H9 (cell line): ENCODE measurements around the gene MUC4. TPM values are rescaled to one million over a fixed set of nuclear protein-coding genes. Genes with fewer than 3 reads are reported as not detected.

Experiments used
- DNase-seq: peaks from one replicate; pipeline ENCODE4 v3.0.0-alpha.2; 2017
- H2AFZ ChIP-seq: one replicate; pipeline ENCODE4 v1.6.1; 2013; ENCODE audit warnings: mild to moderate bottlenecking, low read length, control low read depth, moderate library complexity
- H2AK5ac ChIP-seq: 2 replicates; pipeline ENCODE4 v1.6.1; 2013; ENCODE audit warnings: low read length, control low read depth, mixed read lengths; ENCODE audit not compliant: insufficient read length
- H2BK120ac ChIP-seq: one replicate; pipeline ENCODE4 v1.6.1; 2013; ENCODE audit warnings: low read depth, mild to moderate bottlenecking, low read length, control low read depth, inconsistent platforms; ENCODE audit not compliant: poor library complexity, severe bottlenecking
- H2BK12ac ChIP-seq: 2 replicates; pipeline ENCODE4 v1.6.1; 2013; ENCODE audit warnings: low read length, control low read depth, mixed read lengths, low read depth; ENCODE audit not compliant: insufficient read length
- H2BK15ac ChIP-seq: 2 replicates; pipeline ENCODE4 v1.6.1; 2013; ENCODE audit warnings: low read depth, low read length, control low read depth
- H2BK20ac ChIP-seq: one replicate; pipeline ENCODE4 v1.6.1; 2013; ENCODE audit warnings: low read depth, mild to moderate bottlenecking, low read length, control low read depth, inconsistent platforms; ENCODE audit not compliant: poor library complexity, severe bottlenecking
- H2BK5ac ChIP-seq: 2 replicates; pipeline ENCODE4 v1.6.1; 2013; ENCODE audit warnings: low read length, control low read depth, mixed read lengths; ENCODE audit not compliant: insufficient read length
- H3K14ac ChIP-seq: 2 replicates; pipeline ENCODE4 v1.6.1; 2013; ENCODE audit warnings: low read length, control low read depth; ENCODE audit not compliant: insufficient read depth
- H3K18ac ChIP-seq: 2 replicates; pipeline ENCODE4 v1.6.1; 2013; ENCODE audit warnings: low read depth, mild to moderate bottlenecking, mixed read lengths, low read length, control low read depth; ENCODE audit not compliant: insufficient read length
- H3K23ac ChIP-seq: 2 replicates; pipeline ENCODE4 v1.6.1; 2013; ENCODE audit warnings: low read length, control low read depth, mixed read lengths, low read depth; ENCODE audit not compliant: insufficient read length
- H3K23me2 ChIP-seq: 2 replicates; pipeline ENCODE4 v1.6.1; 2013; ENCODE audit warnings: low read depth, mild to moderate bottlenecking, mixed read lengths, low read length, control low read depth; ENCODE audit not compliant: insufficient read length, poor library complexity, severe bottlenecking
- H3K27ac ChIP-seq: 2 replicates; pipeline ENCODE4 v1.5.1; 2013; ENCODE audit warnings: low read length, control low read depth, mixed read lengths, low read depth; ENCODE audit not compliant: insufficient read length
- H3K27me3 ChIP-seq: 2 replicates; pipeline ENCODE4 v1.6.1; 2013; ENCODE audit warnings: low read length, control low read depth, inconsistent platforms; ENCODE audit not compliant: insufficient read depth
- H3K4ac ChIP-seq: 2 replicates; pipeline ENCODE4 v1.6.1; 2013; ENCODE audit warnings: low read depth, mild to moderate bottlenecking, control low read depth, inconsistent platforms, low read length, moderate library complexity
- H3K4me1 ChIP-seq: 2 replicates; pipeline ENCODE4 v1.6.1; 2013; ENCODE audit warnings: low read length, control low read depth, inconsistent platforms; ENCODE audit not compliant: insufficient read depth
- H3K4me2 ChIP-seq: 2 replicates; pipeline ENCODE4 v1.6.1; 2013; ENCODE audit warnings: low read length, control low read depth, mixed read lengths; ENCODE audit not compliant: insufficient read length, insufficient read depth
- H3K56ac ChIP-seq: 2 replicates; pipeline ENCODE4 v1.6.1; 2013; ENCODE audit warnings: low read depth, mild to moderate bottlenecking, mixed read lengths, low read length, control low read depth; ENCODE audit not compliant: insufficient read length
- H3K79me1 ChIP-seq: 2 replicates; pipeline ENCODE4 v1.6.1; 2013; ENCODE audit warnings: low read depth, mild to moderate bottlenecking, moderate library complexity, low read length, control low read depth, inconsistent platforms; ENCODE audit not compliant: insufficient read depth, poor library complexity, severe bottlenecking
- H3K79me2 ChIP-seq: 2 replicates; pipeline ENCODE4 v1.6.1; 2013; ENCODE audit warnings: low read length, control low read depth, inconsistent platforms; ENCODE audit not compliant: insufficient read depth
- H3K9ac ChIP-seq: 2 replicates; pipeline ENCODE4 v1.6.1; 2013; ENCODE audit warnings: low read length, control low read depth, mixed read lengths; ENCODE audit not compliant: insufficient read length; ENCODE audit errors: extremely low read depth
- H3K9me3 ChIP-seq: one replicate; pipeline ENCODE4 v1.6.1; 2013; ENCODE audit warnings: low read depth, low read length, inconsistent platforms; ENCODE audit not compliant: control insufficient read depth
- H3T11ph ChIP-seq: one replicate; pipeline ENCODE4 v1.6.1; 2013; ENCODE audit warnings: mild to moderate bottlenecking, low read length, control low read depth, inconsistent platforms
- H4K20me1 ChIP-seq: one replicate; pipeline ENCODE4 v1.6.1; 2013; ENCODE audit not compliant: control insufficient read depth, insufficient read length, insufficient read depth
- H4K5ac ChIP-seq: 2 replicates; pipeline ENCODE4 v1.6.1; 2013; ENCODE audit warnings: low read depth, mild to moderate bottlenecking, mixed read lengths, low read length, control low read depth; ENCODE audit not compliant: insufficient read length
- H4K8ac ChIP-seq: replicated peaks from 2 replicates; pipeline ENCODE4 v1.6.1; 2013; ENCODE audit warnings: low read length, control low read depth, mixed read lengths, low read depth; ENCODE audit not compliant: insufficient read length
- H4K91ac ChIP-seq: 2 replicates; pipeline ENCODE4 v1.6.1; 2013; ENCODE audit warnings: low read depth, mild to moderate bottlenecking, moderate library complexity, mixed read lengths, low read length, control low read depth; ENCODE audit not compliant: insufficient read length
- H3K27ac Mint-ChIP-seq, 3 experiments: 2 replicates in 2 of 3; 3 replicates in 1 of 3; pipeline ENCODE4 v1.8.0; 2020 to 2021; ENCODE audit warnings: mixed read lengths in 3 of 3, mild to moderate bottlenecking in 1 of 3, moderate library complexity in 1 of 3
- H3K27me3 Mint-ChIP-seq: 2 replicates; pipeline ENCODE4 v1.8.0; 2021; ENCODE audit warnings: low read depth, mild to moderate bottlenecking, moderate library complexity, mixed read lengths
- H3K36me3 Mint-ChIP-seq, 3 experiments: 2 replicates in 2 of 3; 3 replicates in 1 of 3; pipeline ENCODE4 v1.8.0; 2020 to 2021; ENCODE audit warnings: low read depth in 3 of 3, mixed read lengths in 3 of 3; ENCODE audit not compliant: insufficient read depth in 1 of 3
- H3K4me1 Mint-ChIP-seq, 2 experiments: 2 replicates each; pipeline ENCODE4 v1.8.0; 2020; ENCODE audit warnings: mixed read lengths in 2 of 2
- H3K4me3 Mint-ChIP-seq, 2 experiments: 2 replicates in 1 of 2; 3 replicates in 1 of 2; pipeline ENCODE4 v1.8.0; 2020 to 2021; ENCODE audit warnings: mild to moderate bottlenecking in 2 of 2, mixed read lengths in 2 of 2, moderate library complexity in 1 of 2
- H3K9me3 Mint-ChIP-seq, 2 experiments: 2 replicates in 1 of 2; 3 replicates in 1 of 2; pipeline ENCODE4 v1.8.0; 2020; ENCODE audit warnings: mild to moderate bottlenecking in 2 of 2, mixed read lengths in 2 of 2, moderate library complexity in 1 of 2
- CTCF ChIP-seq: fragments of 200-600 bp; sonication (generic); conservative IDR thresholded peaks from 3 replicates; pipeline ENCODE4 v1.8.0; 2021; ENCODE audit warnings: antibody characterized with exemption, mild to moderate bottlenecking
- WGBS: extraction: QIAGEN DNeasy Blood & Tissue Kit; methylation state at CpG from one replicate; pipeline ENCODE4 v1.1.7; 2013; ENCODE audit warnings: missing lambda C conversion rate, low lambda C conversion rate, mixed read lengths; ENCODE audit not compliant: insufficient read length; ENCODE audit errors: extremely low coverage; 5-methylcytosine and 5-hydroxymethylcytosine counted together
- total RNA-seq: library from RNA; stranded (reverse); gene quantifications from 2 replicates; pipeline ENCODE4 v1.2.1, GENCODE V29; 2021

MUC4 gene
- total RNA-seq, 1 experiment from 2014 or later = 1.2 TPM

DNA sequence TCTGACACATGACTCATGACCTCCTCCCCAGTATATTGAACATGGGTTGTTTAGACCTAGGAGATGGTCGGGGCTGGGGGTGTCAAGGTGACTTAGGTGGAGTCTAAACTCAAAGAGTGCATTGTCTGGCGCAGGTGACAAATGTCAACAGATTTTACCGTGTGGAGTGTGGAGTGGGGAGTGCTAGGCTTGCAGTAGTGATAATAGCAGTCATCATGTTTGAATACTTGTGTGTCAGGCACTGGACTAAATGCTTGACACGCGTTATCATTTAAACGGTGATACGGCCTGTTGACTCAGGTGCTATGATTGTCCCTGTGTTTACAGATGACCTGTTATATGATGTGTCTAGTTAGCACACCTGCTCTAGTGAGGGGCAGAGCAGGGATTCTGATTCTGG is 60.2 kb downstream of the MUC4 start:
- Histone ChIP-seq H3K14ac (no peak overlapping the region), H2BK20ac (no peak overlapping the region), H3K4ac (no peak overlapping the region), H3K56ac (no peak overlapping the region), H3K18ac (no peak overlapping the region), H3K4me2 (no peak overlapping the region), H2BK5ac (no peak overlapping the region), H3K79me2 (no peaks in the 10 kb centered on the region), H3K27me3 (peaks cover 9% of the 10 kb centered on the region; the same call in 1 of the 2 replicates), H2BK120ac (no peak overlapping the region), H4K20me1 (no peaks in the 10 kb centered on the region), H4K91ac (no peak overlapping the region), H4K5ac (no peak overlapping the region), H3K23ac (no peak overlapping the region), H2BK12ac (no peak overlapping the region), H2AK5ac (no peak overlapping the region), H3K27ac (no peak overlapping the region), H3T11ph (no peak overlapping the region), H3K4me1 (no peaks in the 10 kb centered on the region), H2AFZ (no peak overlapping the region), H4K8ac (no peak overlapping the region), H3K23me2 (no peaks in the 10 kb centered on the region), H2BK15ac (no peak overlapping the region), H3K9ac (no peak overlapping the region), H3K9me3 (no peaks in the 10 kb centered on the region), H3K79me1 (no peaks in the 10 kb centered on the region)
- Mint-ChIP-seq H3K27me3 (peaks cover 26% of the 10 kb centered on the region), H3K27ac (no peak overlapping the region), H3K4me3 (no peak overlapping the region), H3K9me3 (peaks cover 5 to 6% of the 10 kb centered on the region in 2 experiments; a peak in 4 of 5 replicates), H3K4me1 (peaks cover 3 to 18% of the 10 kb centered on the region in 2 experiments; a peak in 3 of 4 replicates), H3K36me3 (peaks cover 0 to 6% (median 0%) of the 10 kb centered on the region in 3 experiments; a peak in 4 of 7 replicates)
- no CpG with 5 or more reads among the region's 7 CpGs for WGBS
- DNase-seq = no peak
- TF ChIP-seq CTCF = no peak
